NCI-H69 (cell line): ENCODE measurements around the gene CFAP74.
"Not testable (repeated sequence)": the region's sequence is repeated elsewhere in the genome, so short reads cannot be mapped to it uniquely, and the experiment has no call there.

Experiments
- DNase-seq: peaks from one replicate; lab custom pipeline; 2025; lab: John Stamatoyannopoulos, UW

CFAP74 gene

GRCh38 chr1:1945782-1946393 lies 57.7 kb downstream of the CFAP74 start:
- DNase-seq: no peak

DNA sequence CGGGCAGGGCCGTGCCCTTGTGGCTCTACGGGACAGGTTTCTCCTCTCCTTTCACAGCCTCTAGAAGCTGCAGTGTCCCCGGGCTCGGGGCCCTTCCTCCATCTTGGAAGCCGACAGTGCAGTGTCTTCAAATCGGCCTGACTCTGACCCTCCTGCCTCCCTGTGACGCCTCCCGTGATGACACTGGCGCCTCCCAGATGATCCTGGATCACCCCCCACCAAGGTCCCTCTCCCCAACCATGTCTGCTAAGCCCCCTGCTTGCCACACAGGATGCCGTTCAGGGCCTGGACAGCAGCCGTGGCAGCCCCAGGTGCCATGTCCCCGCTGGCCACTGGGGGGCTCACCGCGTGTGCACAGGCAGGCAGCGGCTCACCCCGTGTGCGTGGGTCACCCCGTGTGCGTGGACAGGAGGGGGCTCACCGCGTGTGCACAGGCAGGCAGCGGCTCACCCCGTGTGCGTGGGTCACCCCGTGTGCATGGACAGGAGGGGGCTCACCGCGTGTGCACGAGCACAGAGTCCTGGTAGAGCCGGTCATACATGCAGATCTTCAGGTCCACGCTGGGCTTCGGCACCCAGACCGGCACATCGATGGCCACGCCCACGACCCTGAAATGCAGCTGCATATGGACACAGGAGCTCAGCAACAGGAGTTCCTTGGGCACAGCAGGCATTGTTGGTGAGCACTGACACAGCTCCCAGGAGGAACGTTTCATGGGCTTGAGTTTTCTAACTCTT lies 59.6 kb downstream of the CFAP74 start:
- peak; percentile 53 for DNase-seq

DNA sequence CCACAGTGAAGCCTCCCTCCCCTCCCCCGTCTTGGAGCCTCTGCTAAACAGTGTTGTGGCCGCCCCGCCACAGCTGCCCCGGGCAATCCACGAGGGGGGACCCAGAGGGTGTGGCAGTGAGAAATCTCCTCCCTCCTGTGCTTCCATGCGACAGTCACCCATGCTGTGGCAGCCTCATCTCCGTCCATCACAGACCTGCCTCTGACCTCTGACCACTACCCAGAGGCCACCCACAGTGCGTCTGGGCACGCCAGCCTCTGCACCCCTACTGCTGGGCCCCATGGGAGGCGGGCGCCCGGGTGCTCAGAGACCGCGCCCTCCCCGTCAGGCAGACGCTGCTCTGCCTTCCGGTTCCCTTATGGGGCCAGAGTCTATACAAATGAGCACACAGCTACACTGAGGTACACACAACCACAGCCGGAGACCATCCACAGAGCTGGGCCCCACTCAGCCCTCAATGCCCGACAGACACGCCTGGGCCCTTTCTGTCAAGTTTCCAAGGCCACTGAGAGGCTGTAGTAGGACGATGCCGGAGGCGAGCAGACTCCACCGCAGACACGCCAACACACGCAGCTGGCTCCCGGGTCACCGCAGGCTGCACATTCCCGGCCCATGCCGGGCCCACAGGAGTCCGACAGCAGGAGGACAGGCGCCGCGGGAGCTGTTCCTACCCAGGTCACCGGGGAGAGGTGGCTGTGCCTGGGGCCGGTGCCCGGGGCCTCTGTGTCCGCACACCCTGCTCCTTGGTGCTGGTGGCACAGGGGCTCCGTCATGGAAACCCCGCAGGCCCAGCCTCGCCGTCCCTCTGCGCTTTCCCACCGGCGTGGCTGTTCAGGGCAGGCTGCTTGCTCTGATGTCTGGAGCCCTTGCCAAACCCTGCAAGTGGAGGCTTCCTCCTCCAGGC lies 60.6 kb downstream of the CFAP74 start:
- no peak for DNase-seq

DNA sequence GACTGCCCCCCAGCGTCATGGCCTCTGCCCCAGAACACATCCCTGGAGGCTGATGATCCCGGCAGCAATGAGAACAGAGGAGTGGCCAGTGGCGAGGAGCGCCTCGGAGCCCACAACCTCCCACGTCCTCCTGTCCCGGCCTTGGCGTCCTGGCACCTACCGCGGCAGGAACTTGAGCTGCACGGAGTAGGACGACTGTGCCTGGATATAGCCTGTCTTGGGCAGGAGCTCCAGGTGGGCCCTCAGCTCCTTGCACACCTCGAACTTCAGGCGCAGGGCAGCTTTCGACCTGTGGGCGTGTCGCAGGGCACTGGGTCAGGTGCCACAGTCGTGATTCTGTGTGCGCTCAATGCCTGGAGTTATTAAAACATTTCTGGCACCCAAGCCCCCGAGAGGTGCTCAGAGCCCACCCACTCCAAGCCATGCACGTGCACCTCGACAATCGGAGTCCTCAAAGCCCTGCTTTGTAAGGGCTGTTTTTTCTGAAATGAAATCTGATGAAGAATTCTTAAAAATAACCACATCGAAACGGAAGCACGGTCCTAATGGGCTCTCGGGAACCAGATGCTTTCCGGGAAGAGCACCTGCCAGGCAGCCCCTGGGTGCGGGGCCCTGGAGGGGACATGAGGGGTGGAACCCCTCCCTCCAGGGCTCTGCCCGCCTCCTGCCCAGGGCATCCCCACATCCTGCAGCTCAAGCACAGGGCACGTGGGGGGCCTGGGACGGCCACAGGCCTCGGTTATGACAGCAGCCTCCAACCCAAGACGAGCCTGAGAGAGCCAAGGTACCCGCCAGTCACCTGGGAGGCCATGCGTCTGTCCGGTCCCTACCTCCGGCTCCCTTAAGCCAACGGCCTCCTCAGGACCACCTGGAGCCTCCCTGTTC lies 61.5 kb downstream of the CFAP74 start:
- DNase-seq: no peak

DNA sequence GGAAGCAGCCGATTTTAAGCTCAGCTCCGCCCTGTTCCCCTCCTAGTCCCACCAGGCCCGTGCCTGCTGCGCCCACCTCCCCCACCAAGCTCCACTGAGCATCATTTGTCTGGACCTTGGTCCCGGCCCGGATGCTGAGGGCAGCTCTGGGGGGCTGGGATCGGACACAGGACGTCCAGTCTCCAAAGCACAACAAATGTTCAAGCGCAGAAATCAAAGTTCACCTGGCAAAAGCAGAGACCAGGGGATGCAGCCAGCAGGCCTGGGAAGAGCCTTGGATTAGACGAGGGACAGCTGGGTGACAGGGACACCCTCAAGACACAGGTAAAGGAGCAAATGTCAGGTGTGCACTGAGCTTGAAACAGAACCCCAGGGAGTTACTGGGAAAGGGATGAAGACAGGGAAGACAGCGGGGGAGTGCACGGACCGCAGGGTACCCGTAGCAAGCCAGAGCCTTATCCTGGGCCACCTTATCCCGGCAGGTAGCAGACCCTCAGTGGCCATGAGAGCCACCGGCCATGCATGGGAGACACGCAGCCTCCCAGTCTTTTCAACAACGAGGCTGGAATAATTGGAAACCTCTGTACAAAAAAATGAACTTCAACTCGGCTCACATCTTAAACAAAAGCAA lies 62.3 kb downstream of the CFAP74 start:
- DNase-seq: no peak

GRCh38 chr1:1940123-1940425 lies 63.5 kb downstream of the CFAP74 start:
- no peak for DNase-seq

DNA sequence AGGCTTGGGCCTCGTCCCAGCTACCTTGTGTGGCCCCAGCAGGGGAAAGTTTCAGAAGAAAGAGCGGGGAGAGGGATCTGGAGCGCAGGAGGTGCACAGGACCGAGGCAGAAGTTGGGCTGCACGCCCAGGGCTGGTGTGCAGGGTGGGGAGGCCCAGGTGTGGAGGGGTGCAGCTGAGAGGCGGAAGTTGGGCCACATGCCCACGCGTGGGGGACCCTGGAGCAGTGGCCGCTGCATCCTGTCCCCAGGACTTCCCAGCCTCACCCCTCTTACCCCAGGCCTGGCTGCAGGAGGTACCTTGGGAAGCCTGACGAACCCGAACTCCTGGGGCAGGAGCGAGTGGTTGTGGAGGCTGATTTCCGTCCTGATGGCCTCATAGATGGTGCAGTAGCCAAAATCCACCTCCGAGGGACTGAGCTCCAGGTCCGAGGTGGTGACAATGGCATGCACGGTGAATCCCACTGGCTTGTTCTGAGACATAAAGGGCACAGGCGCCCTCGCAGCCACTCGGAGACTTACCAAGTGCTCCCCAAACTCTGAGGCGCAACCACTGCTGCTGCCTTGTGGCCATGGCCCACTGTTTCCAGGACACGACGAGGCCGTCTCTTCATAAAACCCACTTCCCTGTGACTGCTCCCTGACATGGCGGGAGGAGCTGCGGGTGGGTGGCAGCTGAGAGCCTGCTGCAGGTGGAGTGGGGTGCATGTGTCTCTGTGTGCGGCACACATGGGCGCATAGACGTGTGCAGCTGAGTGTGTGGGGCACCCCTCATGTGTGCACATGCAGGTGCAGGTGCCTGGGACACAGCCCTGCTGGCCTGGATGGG lies 64.1 kb downstream of the CFAP74 start:
- DNase-seq: no peak

GRCh38 chr1:1938613-1939295 lies 64.8 kb downstream of the CFAP74 start:
- no peak for DNase-seq

- no peak for DNase-seq
Observed at GRCh38 chr1:1938276-1938573, 65.4 kb downstream of the CFAP74 start.

- DNase-seq: no peak
Observed at GRCh38 chr1:1937549-1938275, 65.9 kb downstream of the CFAP74 start.

GRCh38 chr1:1937061-1937460 lies 66.5 kb downstream of the CFAP74 start:
- DNase-seq: no peak

- not testable (repeated sequence) for DNase-seq
Observed at GRCh38 chr1:1934848-1935247, 68.7 kb downstream of the CFAP74 start.

- no peak for DNase-seq
Observed at GRCh38 chr1:1929639-1930545, 73.7 kb downstream of the CFAP74 start.

DNA sequence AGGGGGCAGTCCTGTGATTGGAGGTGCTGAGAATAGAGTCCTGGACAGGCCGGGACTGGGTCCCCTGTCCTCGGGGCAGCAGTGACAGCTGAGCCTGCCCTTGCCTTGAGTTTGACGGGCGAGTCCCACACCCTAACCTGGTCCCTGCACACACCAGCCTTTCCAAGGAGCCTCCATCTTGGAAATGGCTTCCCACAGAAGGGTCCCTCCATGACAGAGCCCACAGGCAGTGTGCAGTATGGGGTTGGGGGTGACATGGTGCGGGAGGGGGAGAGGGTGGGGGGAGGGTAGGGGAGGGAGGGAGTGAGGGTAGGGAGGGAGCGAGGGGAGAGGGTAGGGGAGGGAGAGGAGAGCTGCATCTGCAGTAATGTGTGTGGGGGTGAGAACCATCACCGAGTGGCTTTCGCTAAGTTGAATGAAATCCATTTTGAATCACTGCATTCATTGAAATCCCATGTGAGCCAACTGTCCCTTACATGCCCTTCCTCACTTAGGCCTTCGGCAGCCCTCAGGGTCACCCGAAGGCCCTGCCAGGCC lies 74.4 kb downstream of the CFAP74 start:
- DNase-seq: no peak

- DNase-seq: no peak
Observed at GRCh38 chr1:1928231-1929101, 75.1 kb downstream of the CFAP74 start.

DNA sequence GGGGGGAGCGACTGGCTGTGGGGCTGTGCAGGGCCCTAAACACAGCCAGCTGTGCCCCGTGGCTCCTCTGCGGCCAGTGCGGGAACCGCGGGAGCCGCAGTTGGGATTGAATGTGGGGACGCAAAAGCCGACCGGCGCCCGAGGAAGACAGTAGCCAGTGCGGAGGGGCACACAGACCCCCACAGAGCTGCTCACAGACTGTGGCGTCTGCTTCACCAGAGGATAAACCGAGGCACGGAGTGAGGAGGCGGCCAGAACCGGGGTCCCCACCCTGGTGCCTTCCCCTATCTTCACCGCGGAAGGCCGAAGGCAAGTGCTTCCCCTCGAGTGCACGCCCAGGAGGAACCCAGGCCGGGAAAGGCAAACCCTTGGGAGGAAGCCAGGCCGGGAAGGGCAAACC lies 75.8 kb downstream of the CFAP74 start:
- no peak for DNase-seq
